ENCODE data around the gene CLIP3. TPM values are rescaled to one million over a fixed set of nuclear protein-coding genes. Genes with fewer than 3 reads are reported as not detected.
"Not testable (repeated sequence)": the region's sequence is repeated elsewhere in the genome, so short reads cannot be mapped to it uniquely, and the experiment has no call there.

Gene CLIP3
- total and polyA plus RNA-seq, 2 donors (not counting 1 experiment from before 2014, with no cell fraction given): 0.42 to 1.3 TPM

GRCh38 chr19:36043952-36044351 lies 11.3 kb upstream of the CLIP3 start:
- Mint-ChIP-seq H3K4me1 (no peaks in the 10 kb centered on the region), H3K27ac (no peak overlapping the region), H3K27me3 (no peaks in the 10 kb centered on the region), H3K4me3 (no peak overlapping the region), H3K9me3 (ENCODE audit: insufficient read depth) (no peaks in the 10 kb centered on the region)
- H2AFZ ChIP-seq (ENCODE audit: insufficient read depth, low read depth, low read length, poor library complexity, severe bottlenecking): no peak overlapping the region
- H3K4me3 ChIP-seq (ENCODE audit: control extremely low read depth in 1 of 5, extremely low read depth in 1 of 5, insufficient read depth in 1 of 5, low read depth in 2 of 5, low read length in 4 of 5): no peak overlapping the region
- TF ChIP-seq CTCF (IDR thresholded peaks at IDR 0.05): no peak
- no peak for TF ChIP-seq EZH2 (IDR thresholded peaks at IDR 0.05; ENCODE audit: borderline replicate concordance, insufficient read depth, low read depth, low read length, poor library complexity, severe bottlenecking)
- H3K27me3 ChIP-seq (replicated peaks in 1 of 4; ENCODE audit: control extremely low read depth in 1 of 4, control insufficient read depth in 3 of 4, insufficient read depth in 4 of 4, low read length in 3 of 4): no peaks in the 10 kb centered on the region
- no peak overlapping the region for H3K4me2 ChIP-seq (replicated peaks; ENCODE audit: low read depth, low read length, poor library complexity, severe bottlenecking)
- CTCF ChIA-PET: no interaction called here
- H3K9me3 ChIP-seq (ENCODE audit: control extremely low read depth in 1 of 3, control insufficient read depth in 2 of 3, insufficient read depth in 1 of 3, low read length in 2 of 3): no peaks in the 10 kb centered on the region
- H3K27ac ChIP-seq (ENCODE audit: low read length in 2 of 2): no peak overlapping the region
- DNase-seq (no peak), ATAC-seq (ENCODE audit: low read depth) (no peak)
- H4K20me1 ChIP-seq (ENCODE audit: control insufficient read depth, insufficient read depth, low read length, poor library complexity, severe bottlenecking): no peaks in the 10 kb centered on the region
- H3K36me3 ChIP-seq (replicated peaks in 1 of 2; ENCODE audit: control extremely low read depth in 1 of 2, control insufficient read depth in 1 of 2, extremely low read depth in 1 of 2, insufficient read depth in 2 of 2, low read length in 1 of 2): no peaks in the 10 kb centered on the region
- WGBS (ENCODE audit: insufficient coverage): 90% methylated on average over 2 of the region's 2 CpGs
- no peak overlapping the region for H3K9ac ChIP-seq (ENCODE audit: low read length)
- intact Hi-C loops (cut with micrococcal nuclease): no loop called here
- POLR2A ChIA-PET: no interaction called here
- H3K79me2 ChIP-seq (ENCODE audit: control insufficient read depth, insufficient read depth, low read length): no peaks in the 10 kb centered on the region
- H3K4me1 ChIP-seq (ENCODE audit: control insufficient read depth in 2 of 2, insufficient read depth in 2 of 2, low read length in 2 of 2): no peaks in the 10 kb centered on the region

GRCh38 chr19:36041831-36042230 lies 9.2 kb upstream of the CLIP3 start:
- intact Hi-C loops (cut with micrococcal nuclease): no loop called here
- Histone ChIP-seq H3K9ac (ENCODE audit: low read length) (no peak overlapping the region), H3K36me3 (replicated peaks in 1 of 2; ENCODE audit: control extremely low read depth in 1 of 2, control insufficient read depth in 1 of 2, extremely low read depth in 1 of 2, insufficient read depth in 2 of 2, low read length in 1 of 2) (no peaks in the 10 kb centered on the region), H3K27me3 (replicated peaks in 1 of 4; ENCODE audit: control extremely low read depth in 1 of 4, control insufficient read depth in 3 of 4, insufficient read depth in 4 of 4, low read length in 3 of 4) (no peaks in the 10 kb centered on the region), H3K79me2 (ENCODE audit: control insufficient read depth, insufficient read depth, low read length) (no peaks in the 10 kb centered on the region), H3K4me1 (ENCODE audit: control insufficient read depth in 2 of 2, insufficient read depth in 2 of 2, low read length in 2 of 2) (no peaks in the 10 kb centered on the region), H2AFZ (ENCODE audit: insufficient read depth, low read depth, low read length, poor library complexity, severe bottlenecking) (no peak overlapping the region), H3K4me2 (replicated peaks; ENCODE audit: low read depth, low read length, poor library complexity, severe bottlenecking) (no peak overlapping the region), H3K27ac (ENCODE audit: low read length in 2 of 2) (no peak overlapping the region), H4K20me1 (ENCODE audit: control insufficient read depth, insufficient read depth, low read length, poor library complexity, severe bottlenecking) (no peaks in the 10 kb centered on the region), H3K9me3 (ENCODE audit: control extremely low read depth in 1 of 3, control insufficient read depth in 2 of 3, insufficient read depth in 1 of 3, low read length in 2 of 3) (no peaks in the 10 kb centered on the region), H3K4me3 (ENCODE audit: control extremely low read depth in 1 of 5, extremely low read depth in 1 of 5, insufficient read depth in 1 of 5, low read depth in 2 of 5, low read length in 4 of 5) (no peak overlapping the region)
- 66% methylated on average over 3 of the region's 3 CpGs for WGBS (ENCODE audit: insufficient coverage)
- CTCF ChIA-PET: no interaction called here
- no peak overlapping the region for H3K27ac Mint-ChIP-seq
- no peak for DNase-seq
- H3K27me3 Mint-ChIP-seq: no peaks in the 10 kb centered on the region
- no peak for ATAC-seq (ENCODE audit: low read depth)
- TF ChIP-seq CTCF (IDR thresholded peaks at IDR 0.05) (no peak), EZH2 (IDR thresholded peaks at IDR 0.05; ENCODE audit: borderline replicate concordance, insufficient read depth, low read depth, low read length, poor library complexity, severe bottlenecking) (no peak)
- POLR2A ChIA-PET: no interaction called here
- H3K9me3 Mint-ChIP-seq (ENCODE audit: insufficient read depth): no peaks in the 10 kb centered on the region
- H3K4me1 Mint-ChIP-seq: no peaks in the 10 kb centered on the region
- H3K4me3 Mint-ChIP-seq: no peak overlapping the region

- H3K4me1 ChIP-seq (ENCODE audit: control insufficient read depth in 2 of 2, insufficient read depth in 2 of 2, low read length in 2 of 2); H3K9me3 ChIP-seq (ENCODE audit: control extremely low read depth in 1 of 3, control insufficient read depth in 2 of 3, insufficient read depth in 1 of 3, low read length in 2 of 3); H3K4me3 Mint-ChIP-seq; H3K27me3 Mint-ChIP-seq; H3K27me3 ChIP-seq (replicated peaks in 1 of 4; ENCODE audit: control extremely low read depth in 1 of 4, control insufficient read depth in 3 of 4, insufficient read depth in 4 of 4, low read length in 3 of 4); H3K4me3 ChIP-seq (ENCODE audit: control extremely low read depth in 1 of 5, extremely low read depth in 1 of 5, insufficient read depth in 1 of 5, low read depth in 2 of 5, low read length in 4 of 5); H2AFZ ChIP-seq (ENCODE audit: insufficient read depth, low read depth, low read length, poor library complexity, severe bottlenecking); H3K27ac Mint-ChIP-seq; POLR2A ChIA-PET; DNase-seq; intact Hi-C loops (cut with micrococcal nuclease); H3K9me3 Mint-ChIP-seq (ENCODE audit: insufficient read depth); H3K9ac ChIP-seq (ENCODE audit: low read length); ATAC-seq (ENCODE audit: low read depth); H4K20me1 ChIP-seq (ENCODE audit: control insufficient read depth, insufficient read depth, low read length, poor library complexity, severe bottlenecking); H3K79me2 ChIP-seq (ENCODE audit: control insufficient read depth, insufficient read depth, low read length); H3K4me1 Mint-ChIP-seq; H3K27ac ChIP-seq (ENCODE audit: low read length in 2 of 2); CTCF ChIA-PET; H3K4me2 ChIP-seq (replicated peaks; ENCODE audit: low read depth, low read length, poor library complexity, severe bottlenecking); H3K36me3 ChIP-seq (replicated peaks in 1 of 2; ENCODE audit: control extremely low read depth in 1 of 2, control insufficient read depth in 1 of 2, extremely low read depth in 1 of 2, insufficient read depth in 2 of 2, low read length in 1 of 2): not testable (repeated sequence)
- 100% methylated on average over 3 of the region's 6 CpGs for WGBS (ENCODE audit: insufficient coverage)
Observed at GRCh38 chr19:36041092-36041491, 8.4 kb upstream of the CLIP3 start.

Data from B cell (primary cell).